HepG2 (cell line): Measurements from ENCODE around the gene JUND. TPM values are rescaled to one million over a fixed set of nuclear protein-coding genes. Genes with fewer than 3 reads are reported as not detected.

ENCODE experiments used
- MEF2D ChIP-seq: sonication (generic); formaldehyde crosslinking; IDR thresholded peaks from 2 replicates; pipeline ENCODE4 v1.5.1; 2020; ENCODE audit warnings: mild to moderate bottlenecking, missing genetic modification reagents
- MXI1 ChIP-seq: IDR thresholded peaks from 3 replicates; pipeline ENCODE4 v1.6.1; 2012; ENCODE audit warnings: low read depth, low read length, inconsistent platforms, borderline replicate concordance
- POLR2AphosphoS2 ChIP-seq: IDR thresholded peaks from 2 replicates; pipeline ENCODE4 v1.6.1; 2011; ENCODE audit warnings: low read depth, low read length, improper control_type of control experiment
- SAFB2 ChIP-seq: sonication (generic); formaldehyde crosslinking; IDR thresholded peaks from 2 replicates; pipeline ENCODE4 v1.5.1; 2020; ENCODE audit warnings: missing genetic modification reagents, low read depth, mild to moderate bottlenecking, borderline replicate concordance
- THYN1 ChIP-seq: sonication (generic); formaldehyde crosslinking; IDR thresholded peaks from 2 replicates; pipeline ENCODE4 v1.8.1; 2023; ENCODE audit warnings: low read depth, mild to moderate bottlenecking, moderate library complexity, missing genetic modification reagents, borderline replicate concordance
- ZNF138 ChIP-seq: sonication (generic); formaldehyde crosslinking; IDR thresholded peaks from 2 replicates; pipeline ENCODE4 v1.5.0; 2020; ENCODE audit warnings: mild to moderate bottlenecking, low read depth, missing genetic modification reagents
- ZNF496 ChIP-seq: sonication (generic); formaldehyde crosslinking; IDR thresholded peaks from 2 replicates; pipeline ENCODE4 v1.8.1; 2023; ENCODE audit warnings: mild to moderate bottlenecking, moderate library complexity, missing genetic modification reagents; ENCODE audit not compliant: insufficient replicate concordance
- ZNF569 ChIP-seq: sonication (generic); formaldehyde crosslinking; IDR thresholded peaks from 2 replicates; pipeline ENCODE4 v1.5.0; 2020; ENCODE audit warnings: mild to moderate bottlenecking, missing genetic modification reagents, moderate library complexity, borderline replicate concordance
- polyA plus RNA-seq, 8 experiments: library from polyadenylated mRNA; depleted of rRNA in 3 of 8; stranded (reverse) in 7 of 8; unstranded in 1 of 8; fragments of >200 nt; fragmentation: Illumina TruSeq in 4 of 8; extraction: Trizol in 4 of 8; gene quantifications; 2 replicates each; pipeline versions ENCODE4 v1.2.1 to v1.2.3, GENCODE V29; 2011 to 2016; ENCODE audit warnings: low read depth in 4 of 8, missing spikeins in 1 of 8, mixed read lengths in 1 of 8; ENCODE audit not compliant: insufficient read depth in 1 of 8
- total RNA-seq, 5 experiments: library from RNA; depleted of rRNA; stranded (reverse); fragments of >200 nt; fragmentation: Illumina TruSeq; extraction: Trizol; gene quantifications; 2 replicates each; pipeline ENCODE4 v1.2.3, GENCODE V29; 2016; ENCODE audit warnings: low read depth in 1 of 5
- TF ChIP-seq, protein P1 (sequence below): sonication (generic); formaldehyde crosslinking; IDR thresholded peaks from 2 replicates; pipeline ENCODE4 v1.4.0; 2020; ENCODE audit warnings: mild to moderate bottlenecking, low read depth, missing genetic modification reagents
- TF ChIP-seq, protein P2 (sequence below): sonication (generic); formaldehyde crosslinking; IDR thresholded peaks from 2 replicates; pipeline ENCODE4 v1.5.0; 2020; ENCODE audit warnings: missing genetic modification reagents, mild to moderate bottlenecking, borderline replicate concordance
- TF ChIP-seq, protein P3 (sequence below): sonication (generic); formaldehyde crosslinking; IDR thresholded peaks from 2 replicates; pipeline ENCODE4 v1.4.0; 2020; ENCODE audit warnings: missing genetic modification reagents, borderline replicate concordance
- TF ChIP-seq, protein P4 (sequence below): sonication (generic); formaldehyde crosslinking; IDR thresholded peaks from 2 replicates; pipeline ENCODE4 v1.4.0; 2020; ENCODE audit warnings: low read depth, missing genetic modification reagents
- TF ChIP-seq, protein P5 (sequence below): sonication (generic); formaldehyde crosslinking; IDR thresholded peaks from 2 replicates; pipeline ENCODE4 v1.5.0; 2020; ENCODE audit warnings: mild to moderate bottlenecking, missing genetic modification reagents, borderline replicate concordance

JUND gene
- total and polyA plus RNA-seq, 2 of the 13 experiments (the other 11 are each of a cell fraction or from before 2014, with no cell fraction given), result 41.2 to 59.8 TPM

DNA sequence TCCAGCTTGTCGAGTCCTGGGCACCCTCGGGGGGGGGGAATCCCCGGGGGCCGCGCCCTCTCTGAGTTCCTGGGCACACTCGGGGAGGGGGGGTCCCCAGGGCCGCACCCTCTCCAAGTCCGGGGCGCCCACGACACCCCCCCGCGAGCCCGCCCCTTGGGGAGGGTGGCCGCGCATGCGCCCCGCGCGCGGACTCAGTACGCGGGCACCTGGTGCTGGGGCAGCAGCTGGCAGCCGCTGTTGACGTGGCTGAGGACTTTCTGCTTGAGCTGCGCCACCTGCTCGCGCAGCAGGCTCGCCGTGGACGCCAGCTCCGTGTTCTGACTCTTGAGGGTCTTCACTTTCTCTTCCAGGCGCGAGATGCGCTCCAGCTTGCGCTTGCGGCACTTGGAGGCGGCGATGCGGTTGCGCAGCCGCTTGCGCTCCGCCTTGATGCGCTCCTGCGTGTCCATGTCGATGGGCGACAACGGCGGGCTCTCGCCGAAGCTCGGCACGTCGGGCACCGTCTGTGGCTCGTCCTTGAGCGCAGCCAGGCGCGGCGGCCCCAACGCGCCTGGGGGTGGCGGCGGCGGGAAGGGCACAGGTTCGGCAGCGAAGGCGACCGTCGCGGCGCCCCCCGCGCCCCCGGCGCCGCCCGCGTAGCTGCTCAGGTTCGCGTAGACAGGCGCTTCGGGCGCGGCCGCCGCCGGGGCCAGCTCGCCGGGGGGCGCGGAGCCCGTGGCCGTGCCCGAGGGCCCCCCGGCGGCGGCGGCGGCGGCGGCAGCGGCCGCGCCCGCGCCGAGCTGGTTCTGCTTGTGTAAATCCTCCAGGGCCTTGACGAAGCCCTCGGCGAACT, 958 bp downstream of the JUND start (continued):
- TF ChIP-seq, protein P1, sequence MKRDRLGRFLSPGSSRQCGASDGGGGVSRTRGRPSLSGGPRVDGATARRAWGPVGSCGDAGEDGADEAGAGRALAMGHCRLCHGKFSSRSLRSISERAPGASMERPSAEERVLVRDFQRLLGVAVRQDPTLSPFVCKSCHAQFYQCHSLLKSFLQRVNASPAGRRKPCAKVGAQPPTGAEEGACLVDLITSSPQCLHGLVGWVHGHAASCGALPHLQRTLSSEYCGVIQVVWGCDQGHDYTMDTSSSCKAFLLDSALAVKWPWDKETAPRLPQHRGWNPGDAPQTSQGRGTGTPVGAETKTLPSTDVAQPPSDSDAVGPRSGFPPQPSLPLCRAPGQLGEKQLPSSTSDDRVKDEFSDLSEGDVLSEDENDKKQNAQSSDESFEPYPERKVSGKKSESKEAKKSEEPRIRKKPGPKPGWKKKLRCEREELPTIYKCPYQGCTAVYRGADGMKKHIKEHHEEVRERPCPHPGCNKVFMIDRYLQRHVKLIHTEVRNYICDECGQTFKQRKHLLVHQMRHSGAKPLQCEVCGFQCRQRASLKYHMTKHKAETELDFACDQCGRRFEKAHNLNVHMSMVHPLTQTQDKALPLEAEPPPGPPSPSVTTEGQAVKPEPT (CRISPR knock-in tag), result no peak
- TF ChIP-seq, protein P2, sequence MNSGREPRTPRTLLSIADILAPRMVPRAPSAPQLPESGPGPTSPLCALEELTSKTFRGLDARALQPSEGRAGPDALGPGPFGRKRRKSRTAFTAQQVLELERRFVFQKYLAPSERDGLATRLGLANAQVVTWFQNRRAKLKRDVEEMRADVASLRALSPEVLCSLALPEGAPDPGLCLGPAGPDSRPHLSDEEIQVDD (CRISPR knock-in tag), result 0 out of 2 replicates have a peak, but pooled peaks have one; percentile 25
- TF ChIP-seq ZNF138 (CRISPR knock-in tag) (no peak), SAFB2 (CRISPR knock-in tag) (peak; percentile 84; the same call in 1 of the 2 replicates), MXI1 (no peak), MEF2D (peak; percentile 23; the same call in 1 of the 2 replicates), THYN1 (no peak), POLR2AphosphoS2 (0 out of 2 replicates have a peak, but pooled peaks have one; percentile 16), ZNF569 (CRISPR knock-in tag) (no peak), ZNF496 (CRISPR knock-in tag) (no peak)
- TF ChIP-seq, protein P3, sequence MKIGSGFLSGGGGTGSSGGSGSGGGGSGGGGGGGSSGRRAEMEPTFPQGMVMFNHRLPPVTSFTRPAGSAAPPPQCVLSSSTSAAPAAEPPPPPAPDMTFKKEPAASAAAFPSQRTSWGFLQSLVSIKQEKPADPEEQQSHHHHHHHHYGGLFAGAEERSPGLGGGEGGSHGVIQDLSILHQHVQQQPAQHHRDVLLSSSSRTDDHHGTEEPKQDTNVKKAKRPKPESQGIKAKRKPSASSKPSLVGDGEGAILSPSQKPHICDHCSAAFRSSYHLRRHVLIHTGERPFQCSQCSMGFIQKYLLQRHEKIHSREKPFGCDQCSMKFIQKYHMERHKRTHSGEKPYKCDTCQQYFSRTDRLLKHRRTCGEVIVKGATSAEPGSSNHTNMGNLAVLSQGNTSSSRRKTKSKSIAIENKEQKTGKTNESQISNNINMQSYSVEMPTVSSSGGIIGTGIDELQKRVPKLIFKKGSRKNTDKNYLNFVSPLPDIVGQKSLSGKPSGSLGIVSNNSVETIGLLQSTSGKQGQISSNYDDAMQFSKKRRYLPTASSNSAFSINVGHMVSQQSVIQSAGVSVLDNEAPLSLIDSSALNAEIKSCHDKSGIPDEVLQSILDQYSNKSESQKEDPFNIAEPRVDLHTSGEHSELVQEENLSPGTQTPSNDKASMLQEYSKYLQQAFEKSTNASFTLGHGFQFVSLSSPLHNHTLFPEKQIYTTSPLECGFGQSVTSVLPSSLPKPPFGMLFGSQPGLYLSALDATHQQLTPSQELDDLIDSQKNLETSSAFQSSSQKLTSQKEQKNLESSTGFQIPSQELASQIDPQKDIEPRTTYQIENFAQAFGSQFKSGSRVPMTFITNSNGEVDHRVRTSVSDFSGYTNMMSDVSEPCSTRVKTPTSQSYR (CRISPR knock-in tag), result no peak
- TF ChIP-seq, protein P4, sequence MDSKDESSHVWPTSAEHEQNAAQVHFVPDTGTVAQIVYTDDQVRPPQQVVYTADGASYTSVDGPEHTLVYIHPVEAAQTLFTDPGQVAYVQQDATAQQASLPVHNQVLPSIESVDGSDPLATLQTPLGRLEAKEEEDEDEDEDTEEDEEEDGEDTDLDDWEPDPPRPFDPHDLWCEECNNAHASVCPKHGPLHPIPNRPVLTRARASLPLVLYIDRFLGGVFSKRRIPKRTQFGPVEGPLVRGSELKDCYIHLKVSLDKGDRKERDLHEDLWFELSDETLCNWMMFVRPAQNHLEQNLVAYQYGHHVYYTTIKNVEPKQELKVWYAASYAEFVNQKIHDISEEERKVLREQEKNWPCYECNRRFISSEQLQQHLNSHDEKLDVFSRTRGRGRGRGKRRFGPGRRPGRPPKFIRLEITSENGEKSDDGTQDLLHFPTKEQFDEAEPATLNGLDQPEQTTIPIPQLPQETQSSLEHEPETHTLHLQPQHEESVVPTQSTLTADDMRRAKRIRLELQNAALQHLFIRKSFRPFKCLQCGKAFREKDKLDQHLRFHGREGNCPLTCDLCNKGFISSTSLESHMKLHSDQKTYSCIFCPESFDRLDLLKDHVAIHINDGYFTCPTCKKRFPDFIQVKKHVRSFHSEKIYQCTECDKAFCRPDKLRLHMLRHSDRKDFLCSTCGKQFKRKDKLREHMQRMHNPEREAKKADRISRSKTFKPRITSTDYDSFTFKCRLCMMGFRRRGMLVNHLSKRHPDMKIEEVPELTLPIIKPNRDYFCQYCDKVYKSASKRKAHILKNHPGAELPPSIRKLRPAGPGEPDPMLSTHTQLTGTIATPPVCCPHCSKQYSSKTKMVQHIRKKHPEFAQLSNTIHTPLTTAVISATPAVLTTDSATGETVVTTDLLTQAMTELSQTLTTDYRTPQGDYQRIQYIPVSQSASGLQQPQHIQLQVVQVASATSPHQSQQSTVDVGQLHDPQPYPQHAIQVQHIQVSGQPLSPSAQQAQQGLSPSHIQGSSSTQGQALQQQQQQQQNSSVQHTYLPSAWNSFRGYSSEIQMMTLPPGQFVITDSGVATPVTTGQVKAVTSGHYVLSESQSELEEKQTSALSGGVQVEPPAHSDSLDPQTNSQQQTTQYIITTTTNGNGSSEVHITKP (CRISPR knock-in tag), result no peak
- TF ChIP-seq, protein P5, sequence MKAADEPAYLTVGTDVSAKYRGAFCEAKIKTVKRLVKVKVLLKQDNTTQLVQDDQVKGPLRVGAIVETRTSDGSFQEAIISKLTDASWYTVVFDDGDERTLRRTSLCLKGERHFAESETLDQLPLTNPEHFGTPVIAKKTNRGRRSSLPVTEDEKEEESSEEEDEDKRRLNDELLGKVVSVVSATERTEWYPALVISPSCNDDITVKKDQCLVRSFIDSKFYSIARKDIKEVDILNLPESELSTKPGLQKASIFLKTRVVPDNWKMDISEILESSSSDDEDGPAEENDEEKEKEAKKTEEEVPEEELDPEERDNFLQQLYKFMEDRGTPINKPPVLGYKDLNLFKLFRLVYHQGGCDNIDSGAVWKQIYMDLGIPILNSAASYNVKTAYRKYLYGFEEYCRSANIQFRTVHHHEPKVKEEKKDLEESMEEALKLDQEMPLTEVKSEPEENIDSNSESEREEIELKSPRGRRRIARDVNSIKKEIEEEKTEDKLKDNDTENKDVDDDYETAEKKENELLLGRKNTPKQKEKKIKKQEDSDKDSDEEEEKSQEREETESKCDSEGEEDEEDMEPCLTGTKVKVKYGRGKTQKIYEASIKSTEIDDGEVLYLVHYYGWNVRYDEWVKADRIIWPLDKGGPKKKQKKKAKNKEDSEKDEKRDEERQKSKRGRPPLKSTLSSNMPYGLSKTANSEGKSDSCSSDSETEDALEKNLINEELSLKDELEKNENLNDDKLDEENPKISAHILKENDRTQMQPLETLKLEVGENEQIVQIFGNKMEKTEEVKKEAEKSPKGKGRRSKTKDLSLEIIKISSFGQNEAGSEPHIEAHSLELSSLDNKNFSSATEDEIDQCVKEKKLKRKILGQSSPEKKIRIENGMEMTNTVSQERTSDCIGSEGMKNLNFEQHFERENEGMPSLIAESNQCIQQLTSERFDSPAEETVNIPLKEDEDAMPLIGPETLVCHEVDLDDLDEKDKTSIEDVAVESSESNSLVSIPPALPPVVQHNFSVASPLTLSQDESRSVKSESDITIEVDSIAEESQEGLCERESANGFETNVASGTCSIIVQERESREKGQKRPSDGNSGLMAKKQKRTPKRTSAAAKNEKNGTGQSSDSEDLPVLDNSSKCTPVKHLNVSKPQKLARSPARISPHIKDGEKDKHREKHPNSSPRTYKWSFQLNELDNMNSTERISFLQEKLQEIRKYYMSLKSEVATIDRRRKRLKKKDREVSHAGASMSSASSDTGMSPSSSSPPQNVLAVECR (CRISPR knock-in tag), result peak; percentile 13; the same call in 1 of the 2 replicates
